ENCODE results near the gene MOV10L1.

DNA sequence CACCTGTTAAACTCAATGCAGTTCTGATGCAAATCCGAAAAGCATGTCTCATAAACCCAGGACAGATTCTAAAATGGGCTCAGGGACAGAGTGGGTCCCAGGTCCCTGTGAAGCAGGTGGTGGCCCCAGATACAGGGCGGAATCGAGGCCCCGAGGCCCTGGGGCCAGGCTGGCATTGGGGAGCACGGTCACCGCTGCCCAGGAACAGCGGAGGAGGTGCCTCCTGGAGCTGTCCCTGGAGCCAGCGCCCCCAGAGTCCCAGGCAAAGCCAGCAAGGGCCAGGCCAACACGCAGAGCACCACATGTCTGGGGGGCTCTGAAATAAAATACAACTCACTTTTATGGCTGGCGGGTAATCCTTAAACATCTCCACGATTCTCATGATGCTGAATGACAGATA, 21.7 kb upstream of the MOV10L1 start:
- TF ChIP-seq TCF12 (IDR thresholded peaks at IDR 0.05; ENCODE audit: low read depth) (no peak), EP300 (IDR thresholded peaks at IDR 0.05; ENCODE audit: borderline replicate concordance) (no peak), TAF1 (IDR thresholded peaks at IDR 0.05; ENCODE audit: low read depth) (no peak)
- TF ChIP-seq, protein P1, sequence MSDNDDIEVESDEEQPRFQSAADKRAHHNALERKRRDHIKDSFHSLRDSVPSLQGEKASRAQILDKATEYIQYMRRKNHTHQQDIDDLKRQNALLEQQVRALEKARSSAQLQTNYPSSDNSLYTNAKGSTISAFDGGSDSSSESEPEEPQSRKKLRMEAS (IDR thresholded peaks at IDR 0.05): no peak
